ENCODE results near the gene EPB41L3.
A peak's percentile ranks its signal among the peaks of the same experiment; 100 is the strongest.
"Not testable (repeated sequence)": the region's sequence is repeated elsewhere in the genome, so short reads cannot be mapped to it uniquely, and the experiment has no call there.

Gene EPB41L3

DNA sequence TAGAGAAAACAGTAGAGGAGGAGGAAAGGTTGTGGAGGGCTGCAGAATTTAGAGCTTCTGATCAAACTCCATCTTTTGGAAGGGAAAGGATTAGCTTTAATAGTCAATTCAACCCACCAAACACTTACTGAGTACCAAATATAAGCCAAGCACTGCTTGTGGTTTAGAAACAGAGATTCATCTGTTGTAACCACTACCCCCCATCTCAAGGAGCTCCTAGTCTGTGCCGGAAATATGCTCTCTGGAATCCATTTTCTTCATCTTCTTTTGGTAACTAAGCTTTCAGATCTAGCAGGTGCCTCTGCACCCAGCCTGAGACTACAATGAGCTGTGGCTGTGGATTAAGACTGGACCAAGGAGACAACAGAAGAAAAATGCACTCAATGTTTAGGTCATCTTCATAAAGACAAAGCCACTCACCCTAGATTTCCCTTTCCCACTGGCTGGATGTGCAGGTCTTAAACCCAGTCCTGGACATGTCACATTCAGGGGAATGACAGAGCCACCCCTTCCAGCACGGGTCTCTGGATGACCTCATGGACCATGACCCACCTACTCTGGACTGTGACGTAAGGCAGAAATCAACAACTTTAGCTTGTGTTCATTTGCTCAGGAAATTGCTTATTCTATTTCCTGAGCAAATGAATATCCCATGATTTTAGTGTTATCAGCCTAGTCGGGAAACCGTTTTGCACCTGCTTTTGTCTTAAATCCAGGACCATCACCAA, 52.9 kb downstream of the EPB41L3 start:
- DNase-seq: no peak

DNA sequence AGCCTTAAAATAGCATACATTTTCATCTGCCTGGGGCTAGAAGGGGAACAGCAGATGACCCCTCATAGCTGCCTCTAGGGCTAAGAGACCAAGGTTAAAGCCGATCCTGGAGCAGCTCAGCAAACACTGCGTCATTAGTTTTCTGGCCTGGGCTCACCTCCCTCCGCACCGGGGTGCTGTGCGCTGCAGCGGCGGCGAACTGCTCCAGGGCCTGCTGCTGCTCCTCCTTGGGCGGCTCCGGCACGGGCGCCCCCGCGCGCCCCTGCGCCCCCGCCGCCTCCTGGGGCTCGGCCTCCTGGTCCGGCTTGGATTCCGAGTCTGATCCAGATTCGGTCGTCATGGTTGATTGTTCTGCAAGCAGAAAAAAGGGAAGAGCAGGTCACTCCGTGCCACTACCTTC, 55.0 kb downstream of the EPB41L3 start:
- DNase-seq: peak; percentile 66

DNA sequence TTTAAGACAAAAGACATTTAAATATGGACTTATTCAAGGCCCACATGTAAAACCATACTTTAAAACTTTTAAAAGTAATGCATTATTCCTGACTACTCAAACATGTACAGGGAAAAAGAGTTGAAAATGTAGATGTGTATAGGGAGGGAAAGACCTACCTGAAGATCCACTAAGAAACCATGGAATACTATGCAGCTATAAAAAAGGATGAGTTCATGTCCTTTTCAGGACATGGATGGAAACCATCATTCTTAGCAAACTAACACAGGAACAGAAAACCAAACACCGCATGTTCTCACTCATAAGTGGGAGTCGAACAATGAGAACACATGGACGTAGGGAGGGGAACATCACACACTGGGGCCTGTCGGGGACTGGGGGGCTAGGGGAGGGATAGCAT, 55.8 kb downstream of the EPB41L3 start:
- DNase-seq: not testable (repeated sequence)

DNA sequence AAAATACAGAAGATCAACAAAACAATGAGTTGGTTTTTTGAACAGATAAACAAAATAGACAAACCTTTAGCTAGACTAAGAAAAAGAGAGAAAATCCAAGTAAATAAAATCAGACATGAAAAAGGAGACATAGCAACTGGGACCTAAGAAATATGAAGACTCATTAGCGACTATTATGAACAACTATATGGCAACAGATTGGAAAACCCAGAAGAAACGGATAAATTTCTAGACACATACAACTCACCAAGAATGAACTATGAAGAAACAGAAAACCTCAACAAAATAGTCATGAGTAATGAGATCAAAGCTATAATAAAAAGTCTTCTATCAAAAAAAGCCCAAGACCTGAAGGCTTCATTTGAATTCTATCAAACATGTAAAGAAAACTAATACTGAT, 59.3 kb downstream of the EPB41L3 start:
- DNase-seq: no peak

DNA sequence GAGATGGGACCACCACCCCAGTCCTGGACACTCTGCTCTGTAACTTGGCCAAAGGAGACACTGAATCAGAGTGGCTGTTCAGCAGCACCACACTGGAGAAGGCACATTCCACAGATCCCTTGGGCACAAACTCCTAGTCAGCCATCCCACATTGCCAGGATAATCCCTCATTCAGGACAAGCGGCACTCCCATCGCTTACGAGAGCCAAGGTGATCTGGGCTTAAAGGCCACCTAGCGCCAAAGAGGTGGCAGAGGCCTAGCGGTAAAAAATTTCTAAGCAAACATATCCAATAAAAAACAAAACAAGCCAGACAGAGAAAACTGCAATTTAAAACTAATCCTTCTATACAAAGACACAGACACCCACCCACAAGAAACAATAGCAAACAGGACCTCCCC, 62.2 kb downstream of the EPB41L3 start:
- no peak for DNase-seq

DNA sequence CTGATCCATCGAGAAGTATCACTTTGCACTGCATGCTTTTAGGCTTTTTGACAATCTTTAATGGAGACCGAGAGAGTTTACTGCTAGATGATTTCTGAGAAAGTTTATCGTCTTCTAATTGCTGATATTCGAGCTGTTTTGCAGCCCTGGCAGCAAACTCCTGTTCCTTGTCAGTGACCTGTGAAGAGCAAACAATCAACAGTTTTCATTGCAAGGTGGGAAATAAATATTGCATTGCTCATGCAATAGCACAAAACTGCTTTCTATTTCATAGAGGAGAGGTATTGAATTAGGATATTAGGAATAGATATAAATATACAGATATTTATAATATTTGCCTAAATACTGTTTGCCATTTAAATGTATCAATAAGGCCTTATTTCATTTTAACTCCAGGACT, 65.5 kb downstream of the EPB41L3 start:
- no peak for DNase-seq

DNA sequence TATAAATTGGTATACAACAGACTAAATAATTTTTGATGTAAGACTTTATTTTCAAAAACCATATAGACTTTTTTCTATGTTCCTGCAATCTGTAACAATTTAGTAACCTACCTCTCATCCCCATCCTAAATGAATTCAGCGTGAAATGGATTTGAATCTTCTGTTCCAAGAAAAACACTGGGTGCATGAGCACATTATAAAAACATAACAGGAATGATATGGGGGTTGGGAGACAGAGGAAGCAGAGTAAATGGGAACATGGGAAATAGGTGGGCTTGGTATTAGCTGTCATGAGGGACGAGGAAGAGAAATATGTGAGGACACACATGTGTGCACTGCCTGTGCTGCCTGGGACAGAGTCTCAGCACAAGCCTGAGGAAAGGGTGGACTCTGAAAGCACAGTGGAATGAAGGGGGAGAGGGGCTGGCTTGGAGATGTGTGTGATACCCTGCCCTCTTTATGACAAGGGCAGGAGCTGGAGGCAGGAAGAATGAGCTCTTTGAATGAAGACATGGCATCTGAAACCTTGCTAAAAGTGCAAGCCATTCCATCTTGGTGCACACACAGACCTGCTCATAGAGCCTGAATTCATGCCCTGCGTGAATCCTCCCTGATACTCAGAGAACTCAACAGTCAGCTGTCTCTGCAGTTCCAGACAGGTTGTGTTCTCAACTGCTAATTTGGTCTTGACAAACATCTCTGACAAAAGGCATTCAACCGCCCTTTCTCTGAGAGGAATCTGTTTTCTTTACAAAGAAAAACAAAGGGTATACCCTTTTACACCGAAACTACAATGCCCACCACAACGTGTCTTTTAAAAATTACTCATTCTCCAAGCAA, 66.6 kb downstream of the EPB41L3 start:
- DNase-seq: peak; percentile 33

DNA sequence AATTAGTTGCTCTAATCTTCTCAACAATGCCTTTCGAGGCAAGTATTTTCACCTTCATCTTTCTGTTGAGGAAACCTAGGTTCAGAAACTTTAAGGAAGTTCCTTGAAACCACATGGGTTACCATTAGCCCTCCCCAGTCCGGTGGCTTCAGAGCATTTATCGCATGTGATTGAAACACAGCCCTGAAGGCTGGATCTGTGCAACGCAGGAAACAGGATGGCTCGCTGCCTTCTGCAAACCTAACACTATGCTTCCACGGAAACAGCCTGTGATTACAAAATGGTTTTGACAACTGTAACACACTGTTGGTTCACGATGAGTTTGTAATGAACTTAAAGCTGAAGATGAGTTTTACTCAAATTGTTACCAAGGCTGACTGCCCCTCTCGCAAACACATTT, 68.5 kb downstream of the EPB41L3 start:
- no peak for DNase-seq

DNA sequence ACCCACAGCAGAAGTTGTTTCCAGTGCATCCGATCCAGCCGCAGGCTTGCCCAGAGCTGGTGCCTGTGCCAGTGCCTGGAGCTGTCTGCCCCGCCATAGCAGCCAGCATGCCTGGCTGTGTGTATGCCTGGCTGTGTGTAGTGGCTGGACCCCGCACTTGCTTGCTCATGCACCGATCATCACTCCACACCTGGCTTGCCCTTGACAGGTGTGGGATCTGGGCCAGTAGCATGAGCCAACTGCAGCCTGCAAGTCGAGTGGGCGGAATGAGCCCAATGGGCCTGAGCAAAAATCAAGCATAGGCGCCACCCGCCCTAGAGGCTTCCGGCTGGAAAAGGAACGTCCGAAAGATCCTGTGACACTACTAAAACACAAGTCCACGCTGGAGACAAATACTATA, 74.5 kb downstream of the EPB41L3 start:
- no peak for DNase-seq

DNA sequence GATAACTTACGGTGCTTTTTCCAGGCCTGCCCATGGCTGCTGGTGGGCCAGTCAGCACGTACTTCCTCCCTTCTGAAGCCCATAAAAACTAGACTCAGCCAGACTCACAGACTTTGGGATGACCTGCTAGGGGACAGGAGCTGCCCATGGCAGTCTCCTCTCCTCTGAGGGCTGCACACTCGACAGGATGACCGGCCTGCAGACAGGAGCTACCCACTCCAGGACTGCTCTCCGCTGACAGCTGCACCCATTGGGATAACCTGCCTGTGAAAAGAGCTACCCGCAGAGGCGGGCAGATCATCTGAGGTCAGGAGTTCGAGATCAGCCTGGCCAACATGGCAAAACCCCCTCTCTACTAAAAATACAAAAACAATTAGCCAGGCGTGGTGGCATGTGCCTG, 75.4 kb downstream of the EPB41L3 start:
- no peak for DNase-seq

DNA sequence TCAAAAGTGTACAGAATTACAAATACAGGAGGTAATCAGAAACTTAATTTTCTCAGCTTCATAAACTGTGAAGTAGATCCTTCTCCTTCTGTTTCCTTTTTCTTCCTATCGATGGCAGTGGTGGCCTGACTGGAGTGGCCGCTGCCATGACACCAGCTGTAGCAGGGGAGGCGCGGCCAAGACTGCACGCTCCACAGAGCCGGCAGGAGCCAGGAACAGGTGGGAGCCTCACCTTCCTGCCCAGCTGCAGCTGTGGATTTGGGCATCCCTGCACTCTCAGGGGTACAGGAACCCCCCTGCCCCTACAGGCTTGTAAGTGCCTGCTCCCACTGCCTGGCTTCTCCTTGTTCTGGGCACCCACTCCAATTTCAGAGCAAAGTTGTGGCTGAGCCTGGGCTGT, 76.1 kb downstream of the EPB41L3 start:
- DNase-seq: no peak

DNA sequence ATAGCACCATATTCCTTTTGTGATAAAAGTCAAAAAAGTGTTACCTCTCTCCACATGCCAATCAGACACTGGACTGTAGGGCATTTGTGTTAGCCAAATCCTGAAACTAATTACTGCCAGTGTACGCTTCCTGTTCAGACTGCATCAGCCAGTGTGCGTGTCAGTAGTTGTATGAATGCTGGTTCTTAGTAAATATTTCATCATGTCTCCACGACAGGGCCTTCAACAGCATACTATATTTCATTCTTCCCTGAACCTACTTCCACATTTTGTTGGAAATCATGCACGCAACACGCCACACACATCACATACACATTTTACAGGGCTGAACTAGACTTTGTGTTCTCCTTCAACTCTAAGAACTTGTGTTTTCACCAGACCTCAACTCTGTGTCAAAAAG, 77.5 kb downstream of the EPB41L3 start:
- DNase-seq: no peak

DNA sequence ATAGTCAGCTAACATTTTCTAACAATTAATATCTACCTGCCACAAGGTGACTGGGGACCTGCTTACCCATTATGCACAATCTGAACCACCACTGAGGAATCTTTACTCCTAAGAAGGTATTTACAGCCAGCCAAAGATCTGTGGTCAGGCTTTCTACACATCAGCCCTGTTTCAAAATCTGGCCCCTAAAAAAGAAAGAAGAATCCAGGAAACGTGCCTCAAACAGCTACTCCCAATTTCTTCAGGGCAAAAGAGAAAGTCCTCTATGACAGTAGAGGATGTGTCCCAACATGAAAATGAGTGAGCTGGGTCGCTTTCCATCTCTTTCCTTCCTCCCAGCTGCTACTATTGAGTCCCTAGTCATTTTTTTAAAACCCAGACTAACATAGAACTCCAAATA, 79.5 kb downstream of the EPB41L3 start:
- no peak for DNase-seq

DNA sequence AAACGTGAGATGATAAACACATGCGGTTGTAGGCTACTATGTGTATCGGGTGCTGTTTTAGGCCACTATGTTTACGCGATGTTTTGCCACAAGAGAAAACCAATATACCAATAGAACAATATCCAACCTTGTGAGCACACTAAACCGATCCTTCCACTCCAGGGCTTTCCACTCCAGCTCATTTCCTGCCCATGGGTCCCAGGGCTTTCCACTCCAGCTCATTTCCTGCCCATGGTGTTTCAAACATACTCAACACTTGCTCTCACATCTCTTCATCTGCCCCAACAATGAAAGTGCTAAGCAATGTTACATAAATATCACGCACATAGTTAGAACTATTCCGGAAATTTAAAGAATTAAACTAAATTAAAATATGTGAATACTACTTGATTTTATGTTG, 80.0 kb downstream of the EPB41L3 start:
- DNase-seq: no peak

DNA sequence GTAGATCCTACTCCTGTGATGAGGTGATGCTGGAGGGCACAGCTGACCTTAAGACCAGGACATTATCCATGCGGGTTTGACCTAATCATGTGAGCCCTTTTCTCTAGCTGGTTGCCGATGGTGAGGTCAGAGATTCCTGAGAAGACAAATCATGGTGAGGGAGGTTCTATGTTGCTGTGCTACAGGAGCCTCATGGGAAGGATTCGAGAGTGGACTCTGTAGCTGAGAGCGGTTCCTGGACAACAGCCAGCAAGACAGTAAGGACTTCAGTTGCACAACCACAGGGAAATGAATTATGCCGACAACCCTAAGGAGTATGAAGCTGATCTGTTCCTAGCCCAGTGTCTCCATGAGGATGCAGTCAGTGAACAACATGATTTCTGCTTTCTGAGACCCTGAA, 80.4 kb downstream of the EPB41L3 start:
- DNase-seq: no peak

DNA sequence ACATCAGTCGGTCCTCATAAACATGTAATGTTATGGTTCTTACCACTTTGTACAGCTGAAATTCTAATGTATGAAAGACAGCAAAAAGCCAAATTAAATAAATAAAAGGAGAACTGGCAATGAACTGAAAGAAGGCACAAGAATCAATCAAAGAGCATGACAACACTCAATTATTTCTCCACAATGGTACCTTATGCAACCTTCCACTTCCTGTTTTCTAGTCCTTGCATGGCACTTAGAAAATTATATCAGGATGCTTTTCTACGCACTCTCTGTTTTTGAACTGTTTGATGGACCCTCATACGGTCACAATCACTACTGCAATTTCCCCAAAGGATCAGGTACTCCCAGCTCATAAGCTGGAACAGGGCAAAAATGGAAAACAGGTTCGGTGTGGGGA, 81.6 kb downstream of the EPB41L3 start:
- DNase-seq: no peak

DNA sequence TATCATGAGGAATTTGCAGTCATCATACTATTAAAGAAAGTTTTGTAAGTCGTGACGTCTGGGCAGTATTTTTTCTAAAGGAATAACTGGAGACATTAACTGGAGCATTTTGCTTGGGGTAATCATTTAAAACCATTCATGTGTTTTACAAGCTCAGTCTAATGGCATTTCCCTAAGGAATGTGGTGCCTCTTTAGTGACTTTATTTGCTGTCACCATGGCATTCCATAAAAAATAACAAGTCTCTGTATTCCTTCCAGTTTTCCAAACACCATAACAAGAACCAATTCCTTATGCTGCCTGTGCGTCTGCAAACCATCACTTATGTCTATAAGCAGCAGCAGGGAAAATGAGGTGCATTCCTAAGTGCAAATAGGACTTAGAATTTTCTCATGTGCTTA, 82.8 kb downstream of the EPB41L3 start:
- DNase-seq: peak; percentile 64

DNA sequence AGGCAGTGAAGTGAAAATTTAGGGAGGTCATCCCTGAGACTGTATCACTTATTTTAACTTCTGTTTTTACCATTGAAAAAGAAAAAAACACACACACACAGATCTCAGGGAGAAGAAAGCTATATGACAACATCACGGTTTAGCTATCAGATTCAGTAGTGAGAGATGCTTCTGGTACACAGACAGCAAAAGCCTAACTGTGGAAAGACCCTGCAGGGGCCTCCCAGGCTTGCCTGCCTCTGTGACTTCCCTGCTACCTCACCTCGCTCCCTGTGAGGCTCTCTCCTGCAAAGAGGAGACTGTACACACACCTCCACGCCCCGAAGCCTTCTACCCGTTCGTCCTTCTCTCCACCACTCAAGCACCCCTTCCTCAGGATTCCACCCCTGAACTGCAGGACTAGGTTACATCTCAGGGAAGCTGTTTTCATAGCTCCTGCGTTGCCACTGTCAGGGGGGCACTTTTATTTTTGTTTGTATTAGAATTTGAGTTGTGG, 86.3 kb downstream of the EPB41L3 start:
- DNase-seq: no peak

DNA sequence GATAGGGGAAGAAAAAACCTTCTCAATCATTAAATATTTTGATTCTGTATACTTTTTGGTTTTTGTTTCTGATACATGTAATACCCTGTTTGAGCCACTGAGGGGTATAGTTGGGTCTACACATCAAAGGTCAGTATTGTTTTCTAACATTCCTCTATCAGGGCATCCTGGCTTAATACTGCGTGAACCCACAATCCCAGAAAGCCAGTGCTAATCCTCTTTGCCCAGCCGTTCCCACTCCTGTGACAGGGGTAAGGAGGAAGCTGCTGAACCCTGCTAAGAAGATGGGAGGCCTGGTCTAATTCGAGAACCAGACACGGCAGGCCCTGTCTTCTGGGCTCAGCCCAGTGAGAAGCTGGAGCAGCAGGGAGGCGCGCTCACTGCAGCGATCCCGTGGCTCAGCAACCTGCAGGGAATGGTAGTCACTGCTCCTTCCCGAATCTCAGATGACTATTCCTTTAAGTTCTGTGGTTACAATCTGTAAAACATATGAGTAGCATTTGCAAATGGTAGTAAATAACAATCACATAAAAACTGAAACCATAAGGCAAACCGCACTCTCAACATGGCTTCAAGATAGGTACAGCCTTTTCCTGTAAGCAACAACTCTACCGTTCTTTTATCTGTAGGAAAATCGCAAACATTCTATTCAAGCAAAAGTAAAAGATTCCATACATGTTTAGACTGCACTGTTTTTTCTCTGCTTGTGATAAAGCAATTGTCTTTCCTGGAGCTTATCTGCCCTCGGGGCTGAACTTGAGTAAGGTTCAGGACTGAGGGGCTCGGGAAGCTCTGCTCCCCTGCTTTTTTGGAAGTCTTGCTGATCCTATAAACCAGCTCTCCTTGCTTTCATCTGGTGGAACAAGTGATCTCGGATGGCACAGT, 87.0 kb downstream of the EPB41L3 start:
- DNase-seq: peak; percentile 81

DNA sequence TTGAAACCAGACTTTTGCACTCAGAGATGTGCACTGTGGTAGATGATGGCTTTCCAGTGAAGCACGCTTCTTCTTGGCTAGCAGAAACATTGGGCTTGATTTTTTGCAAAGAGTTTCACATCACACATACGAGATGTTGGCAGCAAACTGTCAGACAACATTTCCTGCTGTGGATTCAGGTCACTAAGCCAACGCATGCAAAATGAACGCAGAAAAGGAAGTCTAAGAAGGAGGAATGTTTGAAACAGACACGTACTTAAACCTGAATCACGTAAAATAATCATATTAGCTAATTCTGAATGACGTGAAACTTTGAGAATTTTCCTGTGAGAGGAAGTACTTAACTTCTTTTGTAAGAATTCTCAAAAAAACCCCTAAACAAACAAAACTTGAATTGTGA, 88.1 kb downstream of the EPB41L3 start:
- DNase-seq: no peak

DNA sequence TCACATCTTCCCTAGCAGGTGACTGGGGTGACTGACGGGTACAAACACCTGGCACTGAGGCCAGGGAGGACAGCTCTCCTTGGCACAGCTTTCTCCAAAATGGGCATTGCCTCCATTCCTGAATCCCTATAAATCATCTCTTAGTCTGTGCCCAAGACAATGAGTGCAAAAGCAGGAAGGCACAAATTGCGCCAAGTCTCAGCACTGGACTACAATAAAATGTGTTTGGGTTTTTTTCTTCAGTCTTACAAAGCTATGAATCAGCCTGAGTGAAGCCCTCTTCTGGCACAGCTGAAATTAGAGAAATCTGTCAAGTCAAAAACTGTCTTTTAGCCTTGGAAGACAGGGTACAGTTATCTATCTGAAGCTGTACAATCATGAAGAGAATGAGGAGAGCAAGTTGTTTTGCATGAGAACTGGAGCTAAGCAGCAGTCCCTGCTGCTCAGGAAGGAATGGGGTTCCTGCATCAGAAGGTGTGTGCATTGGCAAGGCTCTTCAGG, 90.8 kb downstream of the EPB41L3 start:
- DNase-seq: no peak

DNA sequence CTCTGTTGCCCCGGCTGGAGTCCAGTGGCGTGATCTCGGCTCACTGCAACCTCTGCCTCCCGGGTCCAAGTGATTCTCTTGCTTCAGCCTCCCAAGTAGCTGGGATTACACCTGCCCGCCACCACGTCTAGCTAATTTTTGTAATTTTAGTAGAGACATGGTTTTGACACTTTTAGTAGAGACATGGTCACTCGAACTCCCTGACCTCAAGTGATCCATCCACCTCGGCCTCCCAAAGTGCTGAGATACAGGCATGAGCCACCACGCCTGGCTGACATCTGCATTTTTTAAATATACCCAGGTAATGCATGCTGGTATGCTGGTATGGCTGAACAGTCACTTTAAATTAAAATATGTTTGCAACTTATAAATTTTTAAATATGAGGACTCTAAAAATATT, 91.9 kb downstream of the EPB41L3 start:
- DNase-seq: no peak

DNA sequence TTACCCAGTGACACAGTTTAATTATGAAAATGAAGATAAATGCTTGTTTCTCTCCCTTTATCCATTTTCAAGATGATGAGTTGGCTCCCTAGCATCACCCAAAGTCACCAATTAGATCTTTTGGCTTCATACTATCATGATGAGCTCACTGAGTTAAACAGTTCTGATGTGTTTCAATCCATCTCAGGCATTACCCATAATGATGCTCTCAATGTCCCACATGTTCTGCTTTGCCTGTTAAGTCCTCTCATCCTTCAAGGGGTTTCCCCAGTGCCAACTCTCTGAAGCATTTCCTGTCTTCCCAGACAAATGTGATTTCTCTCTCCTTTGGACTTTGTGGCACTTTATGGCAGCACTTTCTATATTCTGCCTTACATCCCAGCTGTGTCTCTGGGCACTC, 92.6 kb downstream of the EPB41L3 start:
- DNase-seq: no peak
